HEK293 (cell line): ENCODE data around the gene WDR36.

ENCODE experiments used
- CTCF ChIA-PET: fragments of 350-600 bp; formaldehyde crosslinking; extraction: SDS; loops from one replicate; lab custom pipeline; 2021; ENCODE audit warnings: antibody characterized with exemption; lab: Yijun Ruan, JAX
- POLR2A ChIA-PET: fragments of 300-600 bp; formaldehyde crosslinking; extraction: SDS; loops from one replicate; lab custom pipeline; 2020; ENCODE audit warnings: antibody characterized with exemption, inconsistent platforms; lab: Yijun Ruan, JAX
- H3K27ac ChIP-seq: fragments of 200-500 bp; sonication (Bioruptor generic); 2 replicates; pipeline ENCODE4 v1.5.1; 2014; ENCODE audit warnings: low read depth, low read length, control low read depth, inconsistent platforms; ENCODE audit errors: extremely low read depth
- H3K36me3 ChIP-seq, 2 experiments: fragments of 200-500 bp in 1 of 2; sonication (Bioruptor generic) in 1 of 2; 1 replicate in 1 of 2; 2 replicates in 1 of 2; pipeline ENCODE4 v1.5.1; 2014 to 2017; ENCODE audit warnings: inconsistent platforms in 2 of 2, low read length in 2 of 2; ENCODE audit not compliant: control insufficient read depth in 2 of 2, insufficient read depth in 1 of 2
- H3K4me1 ChIP-seq: fragments of 200-500 bp; sonication (Bioruptor generic); 2 replicates; pipeline ENCODE4 v1.5.1; 2014; ENCODE audit warnings: mild to moderate bottlenecking, low read length, inconsistent platforms; ENCODE audit not compliant: control insufficient read depth, insufficient read depth
- H3K4me3 ChIP-seq: 2 replicates; pipeline ENCODE4 v1.5.1; 2011; ENCODE audit warnings: low read depth, mild to moderate bottlenecking, control low read depth, low read length, moderate library complexity
- H3K9me3 ChIP-seq: fragments of 200-500 bp; sonication (Bioruptor generic); 2 replicates; pipeline ENCODE4 v1.5.1; 2014; ENCODE audit warnings: low read depth, low read length, inconsistent platforms; ENCODE audit not compliant: control insufficient read depth, insufficient read depth
- BCL11B ChIP-seq: fragments of 450-650 bp; formaldehyde crosslinking; IDR thresholded peaks from 2 replicates; pipeline ENCODE4 v1.5.1; 2016; ENCODE audit warnings: low read depth, missing biosample characterization, missing genetic modification characterization
- SCRT1 ChIP-seq: fragments of 450-650 bp; formaldehyde crosslinking; IDR thresholded peaks from 2 replicates; pipeline ENCODE4 v1.5.1; 2016; ENCODE audit warnings: missing biosample characterization, missing genetic modification characterization, borderline replicate concordance
- YY1 ChIP-seq: fragments of 450-650 bp; formaldehyde crosslinking; IDR thresholded peaks from 2 replicates; pipeline ENCODE4 v1.5.1; 2018; ENCODE audit warnings: missing biosample characterization, missing genetic modification characterization
- ZNF133 ChIP-seq: fragments of 450-650 bp; formaldehyde crosslinking; IDR thresholded peaks from 2 replicates; pipeline ENCODE4 v1.5.1; 2016; ENCODE audit warnings: missing biosample characterization, missing genetic modification characterization
- ZNF175 ChIP-seq: fragments of 450-650 bp; formaldehyde crosslinking; IDR thresholded peaks from 2 replicates; pipeline ENCODE4 v1.5.1; 2016; ENCODE audit warnings: missing biosample characterization, missing genetic modification characterization
- ZNF2 ChIP-seq: fragments of 450-650 bp; formaldehyde crosslinking; IDR thresholded peaks from 2 replicates; pipeline ENCODE4 v1.5.1; 2016; ENCODE audit warnings: missing biosample characterization, missing genetic modification characterization
- ZNF416 ChIP-seq: fragments of 450-650 bp; formaldehyde crosslinking; IDR thresholded peaks from 2 replicates; pipeline ENCODE4 v1.5.1; 2016; ENCODE audit warnings: missing biosample characterization, missing genetic modification characterization
- ZXDB ChIP-seq: fragments of 450-650 bp; formaldehyde crosslinking; IDR thresholded peaks from 2 replicates; pipeline ENCODE4 v1.5.1; 2016; ENCODE audit warnings: missing biosample characterization, missing genetic modification characterization
- TF ChIP-seq, protein P1 (sequence below): fragments of 450-650 bp; formaldehyde crosslinking; conservative IDR thresholded peaks from 2 replicates; pipeline ENCODE4 v1.5.1; 2016; ENCODE audit warnings: low read depth, missing biosample characterization, missing genetic modification characterization
- TF ChIP-seq, protein P2 (sequence below): fragments of 450-650 bp; formaldehyde crosslinking; IDR thresholded peaks from 2 replicates; pipeline ENCODE4 v1.5.1; 2017; ENCODE audit warnings: missing biosample characterization, missing genetic modification characterization
- TF ChIP-seq, protein P3 (sequence below): fragments of 450-650 bp; formaldehyde crosslinking; IDR thresholded peaks from 2 replicates; pipeline ENCODE4 v1.5.1; 2016; ENCODE audit warnings: missing biosample characterization, missing genetic modification characterization
- TF ChIP-seq, protein P4 (sequence below): fragments of 450-650 bp; formaldehyde crosslinking; IDR thresholded peaks from 2 replicates; pipeline ENCODE4 v1.5.1; 2017; ENCODE audit warnings: missing biosample characterization, missing genetic modification characterization

Gene WDR36

DNA sequence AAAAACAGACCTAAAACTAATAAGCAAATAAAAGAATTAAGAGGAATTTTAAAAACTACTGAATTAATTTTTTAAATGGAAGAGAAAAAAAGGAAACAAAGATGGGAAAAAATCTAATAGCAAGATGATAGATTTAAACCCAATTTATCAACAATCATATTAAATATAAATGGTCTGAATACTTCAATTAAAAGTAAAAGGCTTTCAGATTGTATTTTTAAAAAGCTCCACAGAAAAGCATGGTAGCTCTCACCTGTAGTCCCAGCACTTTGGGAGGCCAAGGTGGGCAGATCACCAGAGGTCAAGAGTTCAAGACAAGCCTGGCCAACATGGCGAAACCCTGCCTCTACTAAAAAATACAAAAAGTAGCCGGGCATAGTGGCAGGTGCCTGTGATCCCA, 32.0 kb upstream of the WDR36 start (continued):
- TF ChIP-seq SCRT1 (tag by site-specific recombination) (no peak), ZXDB (tag by site-specific recombination) (no peak), ZNF175 (tag by site-specific recombination) (no peak), ZNF133 (tag by site-specific recombination) (no peak), ZNF416 (tag by site-specific recombination) (no peak)

DNA sequence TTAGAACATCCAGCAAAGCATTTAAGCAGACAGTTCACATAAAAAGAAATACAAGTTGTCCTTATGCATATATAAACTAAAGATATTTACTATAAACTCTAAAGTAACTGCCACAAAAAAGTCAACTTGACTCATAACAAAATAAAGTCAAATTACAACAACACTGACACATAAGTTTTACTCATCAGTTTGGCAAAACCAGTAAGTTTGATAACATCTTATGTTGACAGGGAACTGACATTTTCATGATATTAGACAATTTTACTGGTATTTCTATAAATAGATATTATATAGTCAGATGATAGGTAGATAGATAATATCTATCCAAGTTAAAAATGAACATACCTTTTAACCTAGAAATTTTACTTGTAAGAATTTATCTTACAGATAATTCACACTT, 30.5 kb upstream of the WDR36 start:
- Histone ChIP-seq H3K36me3 (no peaks in the 10 kb centered on the region), H3K9me3 (no peaks in the 10 kb centered on the region), H3K4me3 (no peak overlapping the region)
- ChIA-PET POLR2A (no interaction called here), CTCF (no interaction called here)
- TF ChIP-seq BCL11B (tag by site-specific recombination): no peak
- no peak for TF ChIP-seq YY1 (tag by site-specific recombination)
- TF ChIP-seq, protein P1, sequence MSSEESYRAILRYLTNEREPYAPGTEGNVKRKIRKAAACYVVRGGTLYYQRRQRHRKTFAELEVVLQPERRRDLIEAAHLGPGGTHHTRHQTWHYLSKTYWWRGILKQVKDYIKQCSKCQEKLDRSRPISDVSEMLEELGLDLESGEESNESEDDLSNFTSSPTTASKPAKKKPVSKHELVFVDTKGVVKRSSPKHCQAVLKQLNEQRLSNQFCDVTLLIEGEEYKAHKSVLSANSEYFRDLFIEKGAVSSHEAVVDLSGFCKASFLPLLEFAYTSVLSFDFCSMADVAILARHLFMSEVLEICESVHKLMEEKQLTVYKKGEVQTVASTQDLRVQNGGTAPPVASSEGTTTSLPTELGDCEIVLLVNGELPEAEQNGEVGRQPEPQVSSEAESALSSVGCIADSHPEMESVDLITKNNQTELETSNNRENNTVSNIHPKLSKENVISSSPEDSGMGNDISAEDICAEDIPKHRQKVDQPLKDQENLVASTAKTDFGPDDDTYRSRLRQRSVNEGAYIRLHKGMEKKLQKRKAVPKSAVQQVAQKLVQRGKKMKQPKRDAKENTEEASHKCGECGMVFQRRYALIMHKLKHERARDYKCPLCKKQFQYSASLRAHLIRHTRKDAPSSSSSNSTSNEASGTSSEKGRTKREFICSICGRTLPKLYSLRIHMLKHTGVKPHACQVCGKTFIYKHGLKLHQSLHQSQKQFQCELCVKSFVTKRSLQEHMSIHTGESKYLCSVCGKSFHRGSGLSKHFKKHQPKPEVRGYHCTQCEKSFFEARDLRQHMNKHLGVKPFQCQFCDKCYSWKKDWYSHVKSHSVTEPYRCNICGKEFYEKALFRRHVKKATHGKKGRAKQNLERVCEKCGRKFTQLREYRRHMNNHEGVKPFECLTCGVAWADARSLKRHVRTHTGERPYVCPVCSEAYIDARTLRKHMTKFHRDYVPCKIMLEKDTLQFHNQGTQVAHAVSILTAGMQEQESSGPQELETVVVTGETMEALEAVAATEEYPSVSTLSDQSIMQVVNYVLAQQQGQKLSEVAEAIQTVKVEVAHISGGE: no peak
- TF ChIP-seq, protein P2, sequence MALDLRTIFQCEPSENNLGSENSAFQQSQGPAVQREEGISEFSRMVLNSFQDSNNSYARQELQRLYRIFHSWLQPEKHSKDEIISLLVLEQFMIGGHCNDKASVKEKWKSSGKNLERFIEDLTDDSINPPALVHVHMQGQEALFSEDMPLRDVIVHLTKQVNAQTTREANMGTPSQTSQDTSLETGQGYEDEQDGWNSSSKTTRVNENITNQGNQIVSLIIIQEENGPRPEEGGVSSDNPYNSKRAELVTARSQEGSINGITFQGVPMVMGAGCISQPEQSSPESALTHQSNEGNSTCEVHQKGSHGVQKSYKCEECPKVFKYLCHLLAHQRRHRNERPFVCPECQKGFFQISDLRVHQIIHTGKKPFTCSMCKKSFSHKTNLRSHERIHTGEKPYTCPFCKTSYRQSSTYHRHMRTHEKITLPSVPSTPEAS (tag by site-specific recombination): no peak
- TF ChIP-seq, all 188 proteins: peak for 0
- no peaks in the 10 kb centered on the region; the same call in 1 of the 2 replicates for H3K4me1 ChIP-seq
- H3K27ac ChIP-seq: no peak overlapping the region

DNA sequence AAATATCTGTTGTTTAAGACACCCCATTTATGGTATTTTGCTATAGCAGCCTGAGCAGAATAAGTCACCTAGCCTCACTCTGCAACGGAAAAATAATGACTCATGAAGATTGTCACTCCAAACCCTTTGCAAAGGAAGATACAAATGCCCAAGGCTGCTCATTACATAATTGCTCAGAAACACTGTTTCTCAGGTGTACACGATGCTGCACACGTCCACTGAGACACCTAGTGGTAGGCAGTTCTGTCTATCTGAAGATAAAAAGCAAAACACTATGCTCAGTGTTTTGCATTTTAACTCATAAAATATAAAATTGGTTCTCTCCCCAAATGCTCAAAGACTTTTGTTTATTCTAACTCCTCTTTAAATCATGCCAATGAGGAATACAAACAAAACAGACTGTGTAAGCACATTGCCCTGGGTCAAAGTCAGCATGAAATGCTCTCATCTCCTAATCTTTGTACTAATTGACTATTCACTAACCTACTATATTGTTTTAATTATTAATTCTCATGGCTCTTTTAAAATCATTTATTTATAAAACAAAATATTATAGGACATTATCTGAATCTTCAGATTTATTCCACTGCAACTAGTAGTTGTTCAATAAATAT, 28.3 kb upstream of the WDR36 start:
- TF ChIP-seq, protein P3, sequence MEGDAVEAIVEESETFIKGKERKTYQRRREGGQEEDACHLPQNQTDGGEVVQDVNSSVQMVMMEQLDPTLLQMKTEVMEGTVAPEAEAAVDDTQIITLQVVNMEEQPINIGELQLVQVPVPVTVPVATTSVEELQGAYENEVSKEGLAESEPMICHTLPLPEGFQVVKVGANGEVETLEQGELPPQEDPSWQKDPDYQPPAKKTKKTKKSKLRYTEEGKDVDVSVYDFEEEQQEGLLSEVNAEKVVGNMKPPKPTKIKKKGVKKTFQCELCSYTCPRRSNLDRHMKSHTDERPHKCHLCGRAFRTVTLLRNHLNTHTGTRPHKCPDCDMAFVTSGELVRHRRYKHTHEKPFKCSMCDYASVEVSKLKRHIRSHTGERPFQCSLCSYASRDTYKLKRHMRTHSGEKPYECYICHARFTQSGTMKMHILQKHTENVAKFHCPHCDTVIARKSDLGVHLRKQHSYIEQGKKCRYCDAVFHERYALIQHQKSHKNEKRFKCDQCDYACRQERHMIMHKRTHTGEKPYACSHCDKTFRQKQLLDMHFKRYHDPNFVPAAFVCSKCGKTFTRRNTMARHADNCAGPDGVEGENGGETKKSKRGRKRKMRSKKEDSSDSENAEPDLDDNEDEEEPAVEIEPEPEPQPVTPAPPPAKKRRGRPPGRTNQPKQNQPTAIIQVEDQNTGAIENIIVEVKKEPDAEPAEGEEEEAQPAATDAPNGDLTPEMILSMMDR (tag by site-specific recombination): 0 out of 2 replicates have a peak, but pooled peaks have one; percentile 12
- TF ChIP-seq, protein P4, sequence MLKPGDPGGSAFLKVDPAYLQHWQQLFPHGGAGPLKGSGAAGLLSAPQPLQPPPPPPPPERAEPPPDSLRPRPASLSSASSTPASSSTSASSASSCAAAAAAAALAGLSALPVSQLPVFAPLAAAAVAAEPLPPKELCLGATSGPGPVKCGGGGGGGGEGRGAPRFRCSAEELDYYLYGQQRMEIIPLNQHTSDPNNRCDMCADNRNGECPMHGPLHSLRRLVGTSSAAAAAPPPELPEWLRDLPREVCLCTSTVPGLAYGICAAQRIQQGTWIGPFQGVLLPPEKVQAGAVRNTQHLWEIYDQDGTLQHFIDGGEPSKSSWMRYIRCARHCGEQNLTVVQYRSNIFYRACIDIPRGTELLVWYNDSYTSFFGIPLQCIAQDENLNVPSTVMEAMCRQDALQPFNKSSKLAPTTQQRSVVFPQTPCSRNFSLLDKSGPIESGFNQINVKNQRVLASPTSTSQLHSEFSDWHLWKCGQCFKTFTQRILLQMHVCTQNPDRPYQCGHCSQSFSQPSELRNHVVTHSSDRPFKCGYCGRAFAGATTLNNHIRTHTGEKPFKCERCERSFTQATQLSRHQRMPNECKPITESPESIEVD: no peak
- TF ChIP-seq ZNF2: 0 out of 2 replicates have a peak, but pooled peaks have one; percentile 31
- TF ChIP-seq, all 188 proteins: peak for 2
- no peak overlapping the region for H3K27ac ChIP-seq
- H3K4me3 ChIP-seq: no peak overlapping the region
- H3K4me1 ChIP-seq: no peaks in the 10 kb centered on the region; the same call in 1 of the 2 replicates
- ChIA-PET CTCF (no interaction called here), POLR2A (no interaction called here)
- no peaks in the 10 kb centered on the region for H3K36me3 ChIP-seq
- no peaks in the 10 kb centered on the region for H3K9me3 ChIP-seq
